ENCODE data around the gene PEX11A.

Gene PEX11A

GRCh38 chr15:89657686-89658200 is 32.8 kb downstream of the PEX11A start:
- no peak for TF ChIP-seq GLIS3 (CRISPR knock-in tag; IDR thresholded peaks at IDR 0.05)
- no peak for TF ChIP-seq POU6F1 (CRISPR knock-in tag; IDR thresholded peaks at IDR 0.05; ENCODE audit: borderline replicate concordance, low read depth)
- TF ChIP-seq TSHZ2 (CRISPR knock-in tag; IDR thresholded peaks at IDR 0.05): no peak
- TF ChIP-seq TOX (CRISPR knock-in tag; IDR thresholded peaks at IDR 0.05; ENCODE audit: borderline replicate concordance): no peak
- TF ChIP-seq ZNF565 (CRISPR knock-in tag; conservative IDR thresholded peaks at IDR 0.05; ENCODE audit: low read depth): no peak
- ATAC-seq: no peak

- no peak for ATAC-seq
- TF ChIP-seq CSRNP3 (CRISPR knock-in tag; IDR thresholded peaks at IDR 0.05): no peak
- no peak for TF ChIP-seq TCF4 (CRISPR knock-in tag; IDR thresholded peaks at IDR 0.05; ENCODE audit: borderline replicate concordance)
- no peak for TF ChIP-seq RARB (CRISPR knock-in tag; IDR thresholded peaks at IDR 0.05)
- no peak for TF ChIP-seq ZNF70 (CRISPR knock-in tag; IDR thresholded peaks at IDR 0.05)
- TF ChIP-seq ZC3H10 (CRISPR knock-in tag; IDR thresholded peaks at IDR 0.05): no peak
- TF ChIP-seq POU6F1 (CRISPR knock-in tag; IDR thresholded peaks at IDR 0.05; ENCODE audit: borderline replicate concordance, low read depth): no peak
- no peak for TF ChIP-seq OSR1 (CRISPR knock-in tag; IDR thresholded peaks at IDR 0.05)
- TF ChIP-seq ZNF565 (CRISPR knock-in tag; conservative IDR thresholded peaks at IDR 0.05; ENCODE audit: low read depth): no peak
- no peak for TF ChIP-seq BACH2 (CRISPR knock-in tag; IDR thresholded peaks at IDR 0.05; ENCODE audit: borderline replicate concordance)
- TF ChIP-seq PPARA (CRISPR knock-in tag; IDR thresholded peaks at IDR 0.05; ENCODE audit: borderline replicate concordance): no peak
- TF ChIP-seq SNAI2 (CRISPR knock-in tag; IDR thresholded peaks at IDR 0.05): no peak
- no peak for TF ChIP-seq CSDC2 (CRISPR knock-in tag; IDR thresholded peaks at IDR 0.05)
- no peak for TF ChIP-seq GLIS3 (CRISPR knock-in tag; IDR thresholded peaks at IDR 0.05)
- TF ChIP-seq ISL1 (CRISPR knock-in tag; IDR thresholded peaks at IDR 0.05): no peak
- TF ChIP-seq ARNTL (CRISPR knock-in tag; IDR thresholded peaks at IDR 0.05; ENCODE audit: borderline replicate concordance, low read depth): no peak
- TF ChIP-seq ZNF8 (CRISPR knock-in tag; IDR thresholded peaks at IDR 0.05): no peak
- TF ChIP-seq PATZ1 (CRISPR knock-in tag; IDR thresholded peaks at IDR 0.05; ENCODE audit: borderline replicate concordance): no peak
- TF ChIP-seq ZFP30 (CRISPR knock-in tag; IDR thresholded peaks at IDR 0.05): no peak
- TF ChIP-seq TOX (CRISPR knock-in tag; IDR thresholded peaks at IDR 0.05; ENCODE audit: borderline replicate concordance): no peak
- no peak for TF ChIP-seq ESRRG (CRISPR knock-in tag; IDR thresholded peaks at IDR 0.05)
Observed at GRCh38 chr15:89656116-89656815, 34.3 kb downstream of the PEX11A start.

Measured in SK-N-SH treated with all-trans-retinoic acid at 6 μM for 48 hours (cell line).